ENCODE measurements around the gene RHOU.

RHOU gene

DNA sequence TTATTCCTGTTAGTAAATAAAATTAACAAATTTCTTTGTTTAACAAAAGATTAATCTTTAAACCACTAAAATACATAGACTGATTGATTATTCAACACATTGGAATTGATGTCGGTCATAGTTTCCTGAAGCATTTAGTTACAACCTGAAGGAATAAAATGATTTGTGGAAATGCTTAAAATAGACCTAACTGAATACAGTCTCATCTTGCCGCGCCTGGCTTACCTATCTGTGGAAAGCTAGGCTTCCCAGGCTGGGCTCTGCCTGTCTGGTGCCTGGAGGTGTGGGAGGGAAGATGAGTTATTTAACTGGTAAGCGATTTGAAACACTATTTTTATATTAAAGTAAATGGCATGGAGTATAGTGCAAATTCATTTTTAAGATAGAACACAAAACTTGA, 10.2 kb downstream of the RHOU start:
- TF ChIP-seq Cebpa-rat (IDR thresholded peaks at IDR 0.05), result no peak
- Histone ChIP-seq H3K27me3 (no peaks in the 10 kb centered on the region), H3K4me1 (no peaks in the 10 kb centered on the region), H3K36me3 (no peaks in the 10 kb centered on the region), H4K20me1 (no peaks in the 10 kb centered on the region), H3K4me2 (no peak overlapping the region), H3K9ac (no peak overlapping the region), H3K9me3 (no peaks in the 10 kb centered on the region), H3K27ac (no peak overlapping the region), H3K4me3 (no peak overlapping the region)

DNA sequence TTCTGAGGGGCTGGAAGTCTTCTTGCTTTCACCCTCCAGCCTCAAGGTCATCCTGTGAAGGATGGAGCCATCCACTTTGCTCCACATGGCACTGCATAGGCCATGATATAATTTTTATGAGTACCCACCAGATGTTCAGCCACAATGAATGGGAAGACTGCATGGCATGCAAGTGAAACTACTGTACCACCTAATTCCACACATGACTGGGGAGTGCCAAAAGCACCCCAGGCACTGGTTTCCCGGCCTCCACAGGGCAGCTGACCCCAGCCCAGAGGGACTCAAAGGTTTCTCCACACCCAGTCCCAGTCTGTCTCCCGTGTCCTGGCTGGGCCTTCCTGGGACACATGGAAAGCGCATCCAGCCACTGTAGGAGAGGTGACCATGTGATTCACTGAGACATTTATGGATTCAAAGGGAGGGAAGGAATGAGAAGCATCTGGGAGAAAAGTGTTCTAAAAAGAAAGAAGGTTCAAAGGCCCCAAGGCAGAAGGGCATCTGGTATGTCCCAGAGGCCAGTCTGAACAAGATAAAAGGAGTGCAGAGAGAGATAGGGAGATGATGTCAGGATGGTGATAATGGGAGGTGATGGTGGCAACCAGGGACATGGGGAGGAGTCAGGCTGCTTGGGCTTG, 12.1 kb downstream of the RHOU start:
- H3K4me3 ChIP-seq, result no peak overlapping the region
- H3K4me1 ChIP-seq, result peaks cover 13% of the 10 kb centered on the region
- no peaks in the 10 kb centered on the region for H3K36me3 ChIP-seq
- H3K4me2 ChIP-seq, result no peak overlapping the region
- no peak overlapping the region for H3K9ac ChIP-seq
- H4K20me1 ChIP-seq, result no peaks in the 10 kb centered on the region
- H3K27ac ChIP-seq, result no peak overlapping the region
- TF ChIP-seq Cebpa-rat (IDR thresholded peaks at IDR 0.05), result no peak
- no peaks in the 10 kb centered on the region for H3K27me3 ChIP-seq
- no peaks in the 10 kb centered on the region for H3K9me3 ChIP-seq

DNA sequence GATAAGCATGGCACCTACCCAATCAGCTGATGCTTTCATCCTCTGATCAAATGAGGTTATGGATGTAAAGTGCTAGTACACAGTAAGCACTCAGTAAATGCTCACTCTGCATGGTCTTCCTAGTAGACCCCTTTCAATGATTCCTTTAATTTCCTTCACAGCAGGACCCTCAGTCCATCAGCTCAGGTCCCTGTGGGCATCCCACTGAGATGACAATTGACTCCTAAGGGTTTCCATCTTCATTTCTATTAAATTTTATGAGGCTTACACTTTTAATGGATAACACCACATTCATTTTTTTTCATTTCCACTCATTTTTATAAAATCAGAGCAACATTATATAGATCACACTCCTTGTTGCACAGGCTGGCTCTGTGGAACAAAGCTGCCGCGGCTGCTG, 12.8 kb downstream of the RHOU start:
- Histone ChIP-seq H3K9ac (no peak overlapping the region), H3K4me2 (no peak overlapping the region), H4K20me1 (no peaks in the 10 kb centered on the region), H3K27me3 (no peaks in the 10 kb centered on the region), H3K36me3 (no peaks in the 10 kb centered on the region), H3K4me3 (no peak overlapping the region), H3K4me1 (peaks cover 13% of the 10 kb centered on the region), H3K27ac (no peak overlapping the region), H3K9me3 (no peaks in the 10 kb centered on the region)
- no peak for TF ChIP-seq Cebpa-rat (IDR thresholded peaks at IDR 0.05)

DNA sequence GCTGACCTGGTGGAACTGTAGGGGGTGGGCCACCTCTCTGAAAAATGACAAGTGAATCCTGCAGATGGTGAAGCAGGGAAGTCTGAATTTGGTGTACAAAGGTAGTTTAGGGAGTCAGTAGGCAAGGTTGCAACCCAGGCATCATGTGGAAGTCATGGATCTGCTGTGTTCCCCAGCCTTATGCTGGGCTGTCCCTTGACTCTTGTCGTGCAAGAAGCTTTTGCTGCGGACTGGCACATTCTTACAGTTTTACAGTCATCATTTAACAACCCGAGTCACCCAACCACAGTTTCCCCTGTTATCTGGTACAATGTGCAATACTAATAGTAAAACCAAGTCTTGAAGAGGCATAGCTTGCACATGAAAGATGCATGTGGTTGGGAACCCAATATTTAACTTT, 13.2 kb downstream of the RHOU start:
- H3K27me3 ChIP-seq, result no peaks in the 10 kb centered on the region
- H4K20me1 ChIP-seq, result no peaks in the 10 kb centered on the region
- no peak overlapping the region for H3K4me2 ChIP-seq
- H3K4me3 ChIP-seq, result no peak overlapping the region
- H3K27ac ChIP-seq, result no peak overlapping the region
- no peaks in the 10 kb centered on the region for H3K9me3 ChIP-seq
- H3K36me3 ChIP-seq, result no peaks in the 10 kb centered on the region
- TF ChIP-seq Cebpa-rat (IDR thresholded peaks at IDR 0.05), result no peak
- H3K4me1 ChIP-seq, result peaks cover 13% of the 10 kb centered on the region
- no peak overlapping the region for H3K9ac ChIP-seq

DNA sequence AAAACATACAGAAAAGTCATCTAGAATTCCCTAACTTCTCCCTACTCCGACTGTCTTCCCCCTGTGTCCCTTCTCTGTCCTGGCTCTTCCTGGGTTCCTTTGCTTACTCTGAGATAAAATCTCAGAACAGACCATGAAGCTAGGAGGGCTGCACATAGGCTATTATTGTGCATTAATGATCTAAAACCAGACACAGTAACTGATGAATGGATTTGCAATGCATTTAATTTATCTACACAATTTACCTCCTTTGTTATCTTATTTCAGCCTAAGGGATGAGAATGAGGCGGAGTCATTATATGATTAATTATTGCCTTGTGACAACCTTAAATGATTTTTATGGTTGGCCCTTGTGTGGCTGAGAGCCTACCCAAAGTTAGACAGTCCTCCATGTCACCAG, 14.5 kb downstream of the RHOU start:
- Histone ChIP-seq H3K27ac (no peak overlapping the region), H3K4me3 (no peak overlapping the region), H3K9me3 (no peaks in the 10 kb centered on the region), H3K36me3 (no peaks in the 10 kb centered on the region), H3K9ac (no peak overlapping the region), H3K4me2 (no peak overlapping the region), H3K4me1 (peaks cover 13% of the 10 kb centered on the region), H4K20me1 (no peaks in the 10 kb centered on the region), H3K27me3 (no peaks in the 10 kb centered on the region)
- no peak for TF ChIP-seq Cebpa-rat (IDR thresholded peaks at IDR 0.05)

DNA sequence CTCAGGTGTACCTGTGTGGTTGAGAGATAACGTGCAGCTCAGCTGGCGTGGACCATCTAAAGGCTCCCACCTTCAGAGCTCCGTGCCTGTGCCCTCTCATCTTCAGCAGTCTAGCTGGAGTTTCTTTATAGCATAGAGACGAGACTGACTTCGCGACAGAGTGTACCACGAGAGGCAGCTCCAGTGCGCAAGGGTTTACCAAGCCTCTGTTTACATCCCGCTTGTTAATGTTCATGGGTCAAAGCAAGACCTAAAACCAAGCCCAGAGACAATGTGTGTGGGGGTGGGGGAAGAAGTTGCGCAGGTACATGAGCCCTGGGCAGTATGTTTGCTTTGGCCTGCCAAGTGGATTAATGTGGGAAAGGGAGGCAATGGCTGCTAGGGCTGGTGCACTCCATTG, 15.6 kb downstream of the RHOU start:
- Histone ChIP-seq H3K36me3 (no peaks in the 10 kb centered on the region), H3K4me2 (peak overlapping the region; percentile 31; the same call in 1 of the 2 replicates), H3K4me3 (no peak overlapping the region), H3K9ac (no peak overlapping the region), H3K9me3 (no peaks in the 10 kb centered on the region), H3K4me1 (peaks cover 13% of the 10 kb centered on the region), H4K20me1 (no peaks in the 10 kb centered on the region), H3K27me3 (no peaks in the 10 kb centered on the region), H3K27ac (no peak overlapping the region)
- no peak for TF ChIP-seq Cebpa-rat (IDR thresholded peaks at IDR 0.05)

DNA sequence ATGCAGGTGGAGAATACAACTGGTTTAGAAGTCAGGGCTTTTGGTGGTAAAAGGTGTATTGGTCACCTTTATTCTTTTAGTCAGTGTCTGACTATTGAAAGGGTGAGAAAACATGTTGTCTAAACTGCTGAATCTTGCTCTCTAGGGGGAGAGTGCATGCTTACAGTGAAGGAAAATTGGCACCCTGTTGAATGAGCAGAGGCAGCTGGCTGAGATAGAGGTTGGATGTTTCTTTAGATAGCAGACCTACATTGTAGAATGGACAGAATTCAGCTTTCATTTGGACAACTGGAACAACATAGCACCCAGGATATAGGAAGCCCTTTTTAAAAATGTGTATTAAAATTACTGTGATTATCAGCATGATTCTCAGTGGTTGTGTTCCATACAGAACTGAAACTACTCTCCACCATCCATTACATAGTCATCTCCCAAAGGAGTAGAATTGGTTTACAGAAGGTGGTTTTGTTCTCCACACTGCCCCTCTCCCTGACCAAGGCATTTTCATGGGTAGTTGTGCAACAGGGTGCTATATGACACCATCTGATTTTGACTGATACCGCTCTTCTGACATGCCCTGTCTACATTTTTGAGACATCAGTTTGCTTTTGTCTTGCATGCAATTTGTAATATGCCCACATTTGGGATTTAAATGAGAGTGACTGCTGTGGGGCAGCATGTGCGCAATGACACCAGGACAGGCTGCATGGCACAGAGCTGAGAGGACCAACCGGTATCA, 16.2 kb downstream of the RHOU start:
- H3K27ac ChIP-seq, result no peak overlapping the region
- H3K4me3 ChIP-seq, result no peak overlapping the region
- no peaks in the 10 kb centered on the region for H3K36me3 ChIP-seq
- H4K20me1 ChIP-seq, result no peaks in the 10 kb centered on the region
- H3K4me2 ChIP-seq, result peak overlapping the region; percentile 31
- no peak overlapping the region for H3K9ac ChIP-seq
- no peaks in the 10 kb centered on the region for H3K27me3 ChIP-seq
- peaks cover 13% of the 10 kb centered on the region for H3K4me1 ChIP-seq
- no peaks in the 10 kb centered on the region for H3K9me3 ChIP-seq
- peak; percentile 82 for TF ChIP-seq Cebpa-rat (IDR thresholded peaks at IDR 0.05)

DNA sequence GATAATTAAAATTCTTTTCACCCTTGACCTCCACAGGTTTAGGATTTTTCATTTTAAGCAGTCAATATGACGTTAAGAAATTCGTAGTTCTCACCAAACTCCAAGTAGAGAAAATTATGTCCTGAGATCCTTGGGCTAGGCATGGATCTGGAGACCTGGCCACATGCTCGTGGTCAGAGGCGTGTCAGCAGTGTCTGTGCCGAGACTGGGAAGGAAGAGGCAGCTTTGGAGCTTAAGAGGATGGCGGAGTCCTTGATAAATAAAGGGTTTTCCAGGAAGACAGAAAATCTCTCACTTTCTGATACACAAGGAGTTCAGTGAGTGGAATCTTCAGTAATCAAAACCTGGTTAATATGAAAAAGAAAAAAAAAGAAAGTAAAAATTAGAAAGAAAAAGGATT, 17.0 kb downstream of the RHOU start:
- no peaks in the 10 kb centered on the region for H3K36me3 ChIP-seq
- no peaks in the 10 kb centered on the region for H3K9me3 ChIP-seq
- peaks cover 13% of the 10 kb centered on the region for H3K4me1 ChIP-seq
- no peak overlapping the region for H3K4me3 ChIP-seq
- no peaks in the 10 kb centered on the region for H3K27me3 ChIP-seq
- H3K27ac ChIP-seq, result no peak overlapping the region
- no peak overlapping the region for H3K9ac ChIP-seq
- no peak for TF ChIP-seq Cebpa-rat (IDR thresholded peaks at IDR 0.05)
- peak overlapping the region; percentile 31; the same call in 1 of the 2 replicates for H3K4me2 ChIP-seq
- no peaks in the 10 kb centered on the region for H4K20me1 ChIP-seq

DNA sequence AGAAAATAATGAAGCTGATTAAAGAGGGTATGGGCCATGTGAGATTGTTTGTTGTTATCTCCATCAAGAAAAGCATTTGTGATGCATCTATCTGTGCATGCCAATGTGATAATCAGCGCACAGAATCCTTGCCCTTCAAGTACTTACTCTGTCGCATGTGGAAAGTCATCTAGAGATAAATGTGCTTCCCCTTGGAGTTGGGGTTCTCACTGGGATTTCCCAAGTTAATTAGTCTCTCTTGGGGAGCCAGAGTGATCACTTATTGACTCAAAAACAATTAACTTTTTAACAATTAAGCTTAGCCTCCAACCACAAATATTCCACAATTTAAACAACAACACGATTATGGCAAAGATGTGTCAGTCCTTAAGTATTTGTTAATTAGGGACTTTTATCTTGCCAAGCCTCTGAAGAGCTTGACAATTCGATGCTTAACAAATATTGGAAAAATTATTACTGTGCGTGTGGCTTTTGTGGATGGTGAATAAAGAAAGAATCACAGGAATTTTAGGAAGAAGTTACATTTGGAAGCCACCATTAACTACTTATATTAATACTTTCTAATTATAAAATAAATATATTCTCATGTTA, 17.5 kb downstream of the RHOU start:
- H3K4me2 ChIP-seq, result no peak overlapping the region
- H3K36me3 ChIP-seq, result no peaks in the 10 kb centered on the region
- no peaks in the 10 kb centered on the region for H4K20me1 ChIP-seq
- H3K9me3 ChIP-seq, result no peaks in the 10 kb centered on the region
- peaks cover 13% of the 10 kb centered on the region for H3K4me1 ChIP-seq
- H3K9ac ChIP-seq, result no peak overlapping the region
- TF ChIP-seq Cebpa-rat (IDR thresholded peaks at IDR 0.05), result no peak
- H3K4me3 ChIP-seq, result no peak overlapping the region
- no peak overlapping the region for H3K27ac ChIP-seq
- H3K27me3 ChIP-seq, result no peaks in the 10 kb centered on the region

DNA sequence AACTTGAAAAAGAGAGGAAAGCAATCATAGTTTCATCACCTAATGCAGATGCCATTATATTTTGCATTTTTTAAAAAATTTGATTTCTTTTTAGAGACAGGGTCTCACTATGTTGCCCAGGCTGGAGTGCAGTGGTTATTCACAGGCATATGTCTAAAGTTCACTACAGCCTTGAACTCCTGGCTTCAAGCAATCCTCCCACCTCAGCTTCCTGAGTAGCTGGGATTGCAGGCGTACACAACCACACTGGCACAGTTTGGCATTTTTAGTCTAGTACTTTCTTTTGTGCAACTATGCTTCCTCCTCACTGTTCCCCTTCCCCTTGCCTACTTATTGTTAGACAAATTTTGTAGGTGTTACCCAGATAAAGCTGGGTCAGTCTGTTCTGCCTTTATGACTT, 18.0 kb downstream of the RHOU start:
- no peaks in the 10 kb centered on the region for H3K36me3 ChIP-seq
- no peak overlapping the region for H3K4me2 ChIP-seq
- no peak overlapping the region for H3K27ac ChIP-seq
- no peaks in the 10 kb centered on the region for H3K27me3 ChIP-seq
- H3K9me3 ChIP-seq, result no peaks in the 10 kb centered on the region
- no peaks in the 10 kb centered on the region for H4K20me1 ChIP-seq
- no peak for TF ChIP-seq Cebpa-rat (IDR thresholded peaks at IDR 0.05)
- H3K9ac ChIP-seq, result no peak overlapping the region
- no peak overlapping the region for H3K4me3 ChIP-seq
- H3K4me1 ChIP-seq, result peaks cover 13% of the 10 kb centered on the region

Measured in BLaER1 (cell line).